GM18909 (cell line): ENCODE results near the gene LITAFD.
"Not testable (repeated sequence)": the region's sequence is repeated elsewhere in the genome, so short reads cannot be mapped to it uniquely, and the experiment has no call there.

Source experiments
- ATAC-seq: cut with Tn5 transposase; IDR thresholded peaks from one replicate; pipeline ENCODE4 v1.9.1; 2021; ENCODE audit warnings: mild to moderate bottlenecking; ENCODE audit not compliant: unreplicated experiment, poor library complexity

Gene LITAFD

GRCh38 chr16:8882041-8882617 lies at the start of gene LITAFD:
Gene LITAFD, plus strand, starts transcription at chr16:8882351. Its CDS starts 2,005 bp downstream, at chr16:8884356.
- ATAC-seq: no peak

GRCh38 chr16:8832717-8833105 lies 49.4 kb upstream of the LITAFD start:
- ATAC-seq: no peak

- ATAC-seq: not testable (repeated sequence)
These were observed 45.4 kb upstream of the LITAFD start for GRCh38 chr16:8836797-8837196.

- ATAC-seq: not testable (repeated sequence)
These were observed 44.6 kb upstream of the LITAFD start for GRCh38 chr16:8837594-8837993.

- not testable (repeated sequence) for ATAC-seq
These were observed 40.1 kb upstream of the LITAFD start for GRCh38 chr16:8842016-8842415.

GRCh38 chr16:8843296-8843695 lies 38.9 kb upstream of the LITAFD start:
- not testable (repeated sequence) for ATAC-seq

- no peak for ATAC-seq
These were observed 36.4 kb upstream of the LITAFD start for GRCh38 chr16:8845699-8846298.

- no peak for ATAC-seq
These were observed 35.7 kb upstream of the LITAFD start for GRCh38 chr16:8846401-8846932.

- ATAC-seq: no peak
These were observed 35.0 kb upstream of the LITAFD start for GRCh38 chr16:8847145-8847544.

- ATAC-seq: no peak
These were observed 34.5 kb upstream of the LITAFD start for GRCh38 chr16:8847623-8848022.

GRCh38 chr16:8848231-8848938 lies 33.8 kb upstream of the LITAFD start:
- ATAC-seq: no peak

GRCh38 chr16:8848939-8849391 lies 33.2 kb upstream of the LITAFD start:
- ATAC-seq: no peak

GRCh38 chr16:8849411-8850011 lies 32.6 kb upstream of the LITAFD start:
- no peak for ATAC-seq

GRCh38 chr16:8850279-8850885 lies 31.8 kb upstream of the LITAFD start:
- no peak for ATAC-seq

GRCh38 chr16:8851761-8852403 lies 30.3 kb upstream of the LITAFD start:
- ATAC-seq: no peak

GRCh38 chr16:8852534-8852933 lies 29.6 kb upstream of the LITAFD start:
- ATAC-seq: no peak

- no peak for ATAC-seq
These were observed 29.0 kb upstream of the LITAFD start for GRCh38 chr16:8853150-8853549.

- ATAC-seq: no peak
These were observed 28.5 kb upstream of the LITAFD start for GRCh38 chr16:8853611-8854010.

GRCh38 chr16:8854298-8854948 lies 27.7 kb upstream of the LITAFD start:
- no peak for ATAC-seq
